HEK293T (cell line): ENCODE data around the gene DCDC2C.

Experiments used
- ARNT ChIP-seq: fragments of 450-650 bp; IDR thresholded peaks from 2 replicates; pipeline ENCODE4 v1.6.1; 2017; ENCODE audit warnings: mild to moderate bottlenecking
- BHLHE40 ChIP-seq: fragments of 450-650 bp; IDR thresholded peaks from 2 replicates; pipeline ENCODE4 v1.6.1; 2016; ENCODE audit warnings: mild to moderate bottlenecking, moderate library complexity, borderline replicate concordance
- CTBP1 ChIP-seq: fragments of 450-650 bp; IDR thresholded peaks from 2 replicates; pipeline ENCODE4 v1.6.1; 2016; ENCODE audit warnings: borderline replicate concordance
- FOXA1 ChIP-seq: fragments of 450-650 bp; IDR thresholded peaks from 2 replicates; pipeline ENCODE4 v1.6.1; 2016; ENCODE audit warnings: mild to moderate bottlenecking
- FOXK2 ChIP-seq: fragments of 450-650 bp; IDR thresholded peaks from 2 replicates; pipeline ENCODE4 v1.6.1; 2016; ENCODE audit warnings: mild to moderate bottlenecking
- FOXM1 ChIP-seq: fragments of 450-650 bp; IDR thresholded peaks from 2 replicates; pipeline ENCODE4 v1.6.1; 2017; ENCODE audit warnings: mild to moderate bottlenecking, borderline replicate concordance
- L3MBTL2 ChIP-seq: fragments of 450-650 bp; conservative IDR thresholded peaks from 2 replicates; pipeline ENCODE4 v1.6.1; 2016; ENCODE audit warnings: mild to moderate bottlenecking
- NFRKB ChIP-seq: fragments of 450-650 bp; IDR thresholded peaks from 2 replicates; pipeline ENCODE4 v1.6.1; 2016; ENCODE audit warnings: mild to moderate bottlenecking, moderate library complexity
- SP1 ChIP-seq: fragments of 450-650 bp; IDR thresholded peaks from 2 replicates; pipeline ENCODE4 v1.6.1; 2017
- ZNF384 ChIP-seq: fragments of 450-650 bp; IDR thresholded peaks from 2 replicates; pipeline ENCODE4 v1.6.1; 2016
- TF ChIP-seq, protein P1 (sequence below): fragments of 450-650 bp; IDR thresholded peaks from 2 replicates; pipeline ENCODE4 v1.6.1; 2016

DNA sequence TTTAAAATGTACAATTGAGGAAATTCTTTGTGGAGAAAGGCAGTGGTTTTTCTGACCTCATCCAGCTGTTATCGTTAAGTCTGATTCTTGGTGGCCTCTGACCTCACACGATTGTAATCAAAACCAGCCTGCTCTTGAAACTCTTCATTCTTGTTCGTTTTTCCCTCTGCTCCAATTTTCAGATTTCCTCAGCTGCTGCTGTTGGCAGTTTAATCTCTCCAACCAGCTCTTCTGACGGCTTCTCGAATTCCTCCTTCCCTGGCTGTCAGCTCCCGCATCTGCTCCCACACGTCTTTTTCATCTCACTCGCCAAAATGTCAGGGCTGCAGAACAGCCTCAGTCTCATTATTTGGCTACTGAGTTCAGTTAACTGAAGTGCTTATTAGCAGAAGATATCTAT lies 136.1 kb downstream of the DCDC2C start:
- TF ChIP-seq FOXK2 (no peak), FOXM1 (no peak), L3MBTL2 (no peak), BHLHE40 (no peak), CTBP1 (no peak), NFRKB (no peak), FOXA1 (no peak), SP1 (no peak), ARNT (no peak), ZNF384 (no peak)
- TF ChIP-seq, protein P1, sequence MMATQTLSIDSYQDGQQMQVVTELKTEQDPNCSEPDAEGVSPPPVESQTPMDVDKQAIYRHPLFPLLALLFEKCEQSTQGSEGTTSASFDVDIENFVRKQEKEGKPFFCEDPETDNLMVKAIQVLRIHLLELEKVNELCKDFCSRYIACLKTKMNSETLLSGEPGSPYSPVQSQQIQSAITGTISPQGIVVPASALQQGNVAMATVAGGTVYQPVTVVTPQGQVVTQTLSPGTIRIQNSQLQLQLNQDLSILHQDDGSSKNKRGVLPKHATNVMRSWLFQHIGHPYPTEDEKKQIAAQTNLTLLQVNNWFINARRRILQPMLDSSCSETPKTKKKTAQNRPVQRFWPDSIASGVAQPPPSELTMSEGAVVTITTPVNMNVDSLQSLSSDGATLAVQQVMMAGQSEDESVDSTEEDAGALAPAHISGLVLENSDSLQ = no peak
